GM19397 (cell line): ENCODE measurements around the gene OPCML.

ENCODE experiments used
- ATAC-seq: cut with Tn5 transposase; IDR thresholded peaks from one replicate; pipeline ENCODE4 v1.9.1; 2021; ENCODE audit warnings: mild to moderate bottlenecking, moderate library complexity; ENCODE audit not compliant: unreplicated experiment

Gene OPCML

GRCh38 chr11:133541021-133541719 lies 8.9 kb upstream of the OPCML start:
- ATAC-seq, result no peak

DNA sequence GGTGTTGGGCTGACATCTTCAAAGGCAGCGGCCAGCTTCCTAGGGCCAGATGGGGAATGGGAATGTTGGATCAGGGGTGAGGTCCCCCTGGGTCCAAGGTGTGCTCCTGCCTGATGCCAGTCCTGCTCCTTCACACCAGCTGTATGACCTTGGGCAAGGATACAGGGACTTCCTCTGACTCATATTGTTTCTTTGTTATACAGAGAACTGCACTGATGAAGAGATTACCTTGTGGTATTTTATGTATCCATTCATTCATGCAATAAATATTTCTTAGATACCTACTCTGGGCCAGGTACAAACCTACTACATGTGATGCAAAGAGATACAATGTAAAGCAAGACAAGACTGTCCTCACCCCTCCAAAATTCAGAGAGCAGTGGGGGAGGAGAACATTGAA lies 3.9 kb upstream of the OPCML start:
- ATAC-seq, result no peak

- no peak for ATAC-seq
Measured at GRCh38 chr11:133533205-133533604, 904 bp upstream of the OPCML start.

DNA sequence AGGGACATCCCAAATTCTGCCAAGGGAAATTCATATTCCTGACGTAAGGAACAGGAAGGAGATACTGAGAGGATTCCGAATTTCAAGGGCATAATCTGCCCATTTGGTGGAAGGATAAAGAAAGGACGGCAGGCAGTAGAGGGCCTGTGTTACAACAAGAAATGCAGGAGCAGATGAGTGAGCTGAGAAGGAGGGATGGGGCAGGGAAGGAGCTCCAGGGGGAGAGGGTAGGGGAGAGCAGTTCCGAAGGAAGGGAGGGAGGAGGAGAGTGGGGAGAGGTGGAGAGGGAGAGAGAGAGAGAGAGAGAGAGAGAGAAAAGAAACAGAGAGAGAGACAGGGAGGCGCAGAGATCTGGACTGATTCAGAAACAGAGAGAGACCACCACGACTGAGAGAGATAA lies 843 bp downstream of the OPCML start:
- no peak for ATAC-seq

GRCh38 chr11:133530501-133530835 lies 1.8 kb downstream of the OPCML start:
- ATAC-seq, result no peak

DNA sequence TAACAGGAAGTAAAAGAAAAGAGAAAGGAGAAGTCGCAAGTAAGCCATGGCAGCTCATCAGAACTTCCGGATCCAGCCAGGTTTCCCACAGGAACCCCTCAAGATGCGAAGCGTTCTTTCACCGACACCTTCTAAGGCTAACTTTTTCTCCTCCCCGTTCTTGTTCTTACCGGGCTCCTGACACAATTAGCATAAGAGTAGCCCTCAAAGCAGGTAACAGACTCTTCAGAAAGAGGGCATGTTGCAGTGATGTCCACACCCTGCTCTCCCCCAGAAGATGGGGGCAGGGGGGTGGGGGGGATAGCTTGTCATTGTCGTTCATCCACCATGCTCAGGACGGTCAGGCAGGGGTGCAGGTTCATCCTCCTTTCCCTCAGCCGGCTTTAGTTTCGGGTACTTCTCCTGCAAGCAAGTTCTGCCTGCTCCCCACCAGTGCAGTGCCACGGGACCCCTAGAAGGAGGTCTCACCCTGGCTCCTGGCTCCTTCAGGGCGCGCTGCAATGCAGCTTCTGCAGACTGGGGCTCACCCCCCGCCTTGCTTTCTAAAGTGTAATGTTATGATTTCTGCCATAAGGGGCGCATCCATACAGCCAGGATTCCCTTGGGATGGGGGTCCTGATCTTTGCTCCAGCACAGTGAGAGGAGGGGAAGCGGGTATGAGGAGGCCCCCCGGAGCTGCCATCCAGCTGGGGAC lies 2.3 kb downstream of the OPCML start:
- no peak for ATAC-seq

DNA sequence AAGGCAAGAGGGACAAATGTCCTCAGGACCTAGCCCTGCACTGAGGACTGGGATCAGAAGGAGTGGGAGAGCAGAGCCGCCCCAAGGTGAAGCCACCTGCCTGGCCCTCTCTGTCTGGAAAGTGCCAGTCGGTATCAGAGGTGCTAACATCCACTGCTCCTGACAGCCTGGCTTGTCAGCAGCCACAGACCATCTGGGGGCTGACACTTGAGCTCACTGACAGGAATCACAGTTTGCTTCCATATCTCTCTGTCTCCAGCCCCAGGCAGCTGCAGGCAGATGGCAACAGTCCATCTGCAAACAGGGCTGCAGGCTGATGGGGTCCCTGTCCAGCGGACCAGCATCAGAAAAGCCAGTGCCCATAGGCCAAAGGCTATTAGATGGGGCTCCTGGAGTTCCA lies 5.5 kb downstream of the OPCML start:
- ATAC-seq, result no peak

GRCh38 chr11:133525976-133526375 lies 6.3 kb downstream of the OPCML start:
- ATAC-seq, result no peak

GRCh38 chr11:133524488-133524887 lies 7.8 kb downstream of the OPCML start:
- ATAC-seq, result no peak

GRCh38 chr11:133522344-133522743 lies 10.0 kb downstream of the OPCML start:
- no peak for ATAC-seq

- ATAC-seq, result no peak
Measured at GRCh38 chr11:133521502-133521901, 10.8 kb downstream of the OPCML start.

- ATAC-seq, result no peak
Measured at GRCh38 chr11:133520707-133521106, 11.6 kb downstream of the OPCML start.

DNA sequence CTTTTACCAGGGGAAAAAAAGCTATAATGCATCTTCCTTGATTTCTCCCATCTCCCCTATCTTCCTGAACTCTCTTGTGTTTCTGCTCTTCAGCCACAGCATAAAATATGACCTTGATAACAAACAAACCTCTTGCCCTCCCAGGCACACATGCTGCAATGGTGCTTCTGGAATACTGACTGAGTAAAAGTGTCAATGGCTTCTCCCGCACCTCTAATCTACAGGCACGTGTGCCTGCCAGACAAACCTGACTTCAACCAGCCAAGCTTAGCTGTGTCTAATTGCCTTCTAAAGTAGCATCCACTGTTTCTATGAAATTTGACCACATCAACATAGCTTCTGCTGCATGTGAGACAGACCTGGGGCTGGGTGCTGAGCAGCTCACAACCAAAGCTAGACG lies 12.7 kb downstream of the OPCML start:
- ATAC-seq, result no peak

- ATAC-seq, result no peak
Measured at GRCh38 chr11:133518702-133519264, 13.5 kb downstream of the OPCML start.

DNA sequence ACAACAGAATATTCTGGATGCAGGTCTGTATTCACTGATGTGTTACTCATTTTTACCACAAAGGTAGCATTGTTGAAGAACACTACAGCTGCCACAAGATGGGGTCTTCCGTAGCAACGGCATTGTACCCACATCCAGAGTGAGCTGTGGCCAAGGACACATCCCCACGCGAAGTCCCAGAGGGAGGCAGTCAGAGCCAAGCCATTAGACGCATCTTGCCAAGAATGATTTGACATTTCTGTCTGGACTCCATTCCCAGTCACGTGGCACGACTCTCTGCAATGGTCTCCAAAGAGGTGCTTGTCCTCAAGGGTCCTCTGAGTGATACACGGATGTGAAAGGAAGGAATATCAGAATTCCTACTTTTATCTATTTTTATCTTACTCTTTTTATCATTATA lies 15.5 kb downstream of the OPCML start:
- no peak for ATAC-seq

DNA sequence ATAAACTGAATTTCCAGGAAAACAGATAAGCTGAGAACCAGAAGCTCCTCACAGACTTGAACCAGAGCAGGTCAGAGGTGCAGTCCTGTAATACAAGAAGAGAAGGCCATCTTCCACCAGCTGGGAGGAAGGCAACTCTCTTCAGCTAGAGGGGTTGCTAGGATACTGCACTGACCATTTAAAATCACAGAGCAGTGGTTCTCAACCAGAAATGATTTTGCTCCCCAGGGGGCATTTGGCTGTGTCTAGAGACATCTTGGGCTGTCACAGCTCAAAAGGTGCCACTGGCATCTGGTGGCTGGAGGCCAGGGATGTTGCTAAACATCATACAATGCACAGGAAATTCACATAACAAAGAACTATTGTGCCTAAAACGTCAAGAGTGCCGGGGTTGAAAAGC lies 17.2 kb downstream of the OPCML start:
- ATAC-seq, result no peak

DNA sequence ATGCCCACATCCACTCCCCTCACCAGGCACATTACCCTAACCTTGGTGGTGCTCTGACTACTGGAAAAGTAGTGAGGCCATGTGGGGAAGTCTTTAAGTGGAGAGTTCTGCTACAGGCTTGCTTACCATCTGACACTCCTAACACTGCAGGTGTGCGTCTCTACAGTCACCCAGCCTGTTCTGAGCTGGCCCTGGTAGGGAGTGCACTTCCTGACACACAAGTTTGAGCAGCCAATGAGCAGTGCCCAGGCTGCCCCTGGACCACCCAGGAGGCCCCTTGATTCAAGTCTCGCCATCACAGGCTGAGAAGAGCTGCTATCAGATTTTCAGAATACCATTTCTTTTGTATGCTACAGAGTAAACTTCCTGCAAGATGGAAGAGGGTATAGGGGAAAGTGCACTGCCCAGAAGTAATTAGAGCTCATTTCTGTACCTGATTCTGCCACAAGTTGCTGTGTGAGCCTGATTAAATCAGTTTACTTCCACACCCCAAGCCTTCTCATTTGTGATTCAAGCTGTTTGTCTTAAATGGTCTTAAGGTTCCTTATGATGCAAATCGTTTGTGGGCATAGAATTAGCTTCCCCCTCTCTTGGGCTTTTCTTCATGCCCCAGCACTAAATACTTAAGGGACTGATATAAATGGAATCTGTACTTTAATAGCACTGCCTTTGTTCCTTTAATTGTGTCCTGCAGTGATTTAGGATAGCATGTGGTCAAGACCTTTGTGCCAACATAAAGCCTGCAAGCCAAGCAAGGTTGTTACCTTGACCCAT lies 22.2 kb downstream of the OPCML start:
- ATAC-seq, result no peak

GRCh38 chr11:133508468-133508867 lies 23.8 kb downstream of the OPCML start:
- no peak for ATAC-seq

GRCh38 chr11:133507185-133507584 lies 25.1 kb downstream of the OPCML start:
- no peak for ATAC-seq

DNA sequence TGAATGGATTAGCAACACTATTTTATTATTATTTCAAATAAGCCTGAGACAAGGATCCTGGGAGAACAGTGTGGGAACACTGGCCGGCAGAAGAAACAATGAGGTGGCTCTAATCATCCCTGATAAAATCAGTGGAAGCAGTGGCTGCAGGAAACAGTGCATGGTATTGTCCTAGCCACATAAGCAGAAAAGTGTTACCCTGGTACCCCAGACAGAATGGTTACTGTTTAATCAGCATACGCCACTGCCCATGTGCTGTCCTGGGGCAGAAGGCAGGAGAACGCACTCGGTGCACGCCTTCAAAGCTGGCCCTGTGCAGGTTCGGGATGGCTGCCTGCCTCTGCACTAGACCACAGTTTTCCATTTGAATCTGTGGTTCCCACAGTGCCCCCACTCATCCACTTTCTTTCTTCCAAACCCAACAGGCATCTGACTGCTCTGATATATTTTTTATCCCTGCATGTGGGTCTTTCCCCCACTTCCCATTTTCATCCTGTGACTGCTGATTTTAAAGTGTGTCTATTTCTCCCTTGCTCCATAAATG lies 25.7 kb downstream of the OPCML start:
- ATAC-seq, result no peak

DNA sequence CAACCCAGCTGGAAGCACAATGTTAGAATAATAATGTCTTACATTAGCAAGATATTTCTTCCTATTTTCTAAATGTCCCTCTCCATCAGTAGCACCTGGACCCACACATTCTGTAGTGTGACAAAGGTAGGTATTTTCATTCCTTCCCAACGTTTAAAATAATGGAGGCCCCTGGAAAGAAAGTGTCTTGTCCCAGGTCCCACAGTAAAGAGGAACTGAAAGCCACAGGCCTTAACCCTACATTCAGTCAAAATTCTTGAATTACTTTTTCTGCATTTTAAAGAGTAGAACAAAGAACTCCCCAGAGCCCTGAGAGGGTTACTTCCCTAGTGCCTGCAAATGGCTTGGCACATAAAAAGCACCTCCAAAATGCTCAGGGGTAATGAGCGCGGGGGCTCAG lies 26.3 kb downstream of the OPCML start:
- peak; percentile 55 for ATAC-seq
